GM19239 (cell line): ENCODE results near the gene POLA1.
"Not testable (repeated sequence)": the region's sequence is repeated elsewhere in the genome, so short reads cannot be mapped to it uniquely, and the experiment has no call there.

Experiments
- DNase-seq: peaks from one replicate; pipeline ENCODE4 v3.0.0; 2011; ENCODE audit warnings: low spot score; ENCODE audit not compliant: insufficient read length
- FAIRE-seq: peaks from 2 replicates; lab custom pipeline; 2011; peaks lifted over from hg19 to GRCh38; lab: Jason Lieb, UNC

The POLA1 gene

GRCh38 chrX:24863779-24864178, 170.1 kb downstream of the POLA1 start:
- not testable (repeated sequence) for DNase-seq, FAIRE-seq

DNA sequence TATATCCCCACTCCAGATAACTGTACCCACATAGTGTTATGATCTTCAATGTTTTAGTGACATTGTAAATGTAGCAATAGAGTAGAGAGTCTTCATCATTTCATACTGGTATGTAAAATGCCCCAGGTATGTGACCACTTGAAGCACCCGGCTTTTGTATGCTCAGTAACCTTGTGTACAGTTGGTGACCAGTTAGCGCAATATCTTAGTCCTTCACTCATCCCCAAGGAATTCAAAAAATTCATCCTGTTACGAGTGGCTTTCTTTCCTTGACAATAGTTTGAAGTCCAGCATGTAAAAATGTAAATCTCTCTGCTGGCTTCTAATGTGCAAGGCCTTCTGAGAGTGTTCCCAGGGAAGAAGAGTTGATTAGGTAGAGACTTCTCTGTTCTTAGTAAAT, 176.4 kb downstream of the POLA1 start:
- no peak for DNase-seq

GRCh38 chrX:24874604-24875247, 181.0 kb downstream of the POLA1 start:
- no peak for FAIRE-seq
- no peak for DNase-seq

More for the DNA sequence above, 176.4 kb downstream of the POLA1 start:
- FAIRE-seq = no peak

DNA sequence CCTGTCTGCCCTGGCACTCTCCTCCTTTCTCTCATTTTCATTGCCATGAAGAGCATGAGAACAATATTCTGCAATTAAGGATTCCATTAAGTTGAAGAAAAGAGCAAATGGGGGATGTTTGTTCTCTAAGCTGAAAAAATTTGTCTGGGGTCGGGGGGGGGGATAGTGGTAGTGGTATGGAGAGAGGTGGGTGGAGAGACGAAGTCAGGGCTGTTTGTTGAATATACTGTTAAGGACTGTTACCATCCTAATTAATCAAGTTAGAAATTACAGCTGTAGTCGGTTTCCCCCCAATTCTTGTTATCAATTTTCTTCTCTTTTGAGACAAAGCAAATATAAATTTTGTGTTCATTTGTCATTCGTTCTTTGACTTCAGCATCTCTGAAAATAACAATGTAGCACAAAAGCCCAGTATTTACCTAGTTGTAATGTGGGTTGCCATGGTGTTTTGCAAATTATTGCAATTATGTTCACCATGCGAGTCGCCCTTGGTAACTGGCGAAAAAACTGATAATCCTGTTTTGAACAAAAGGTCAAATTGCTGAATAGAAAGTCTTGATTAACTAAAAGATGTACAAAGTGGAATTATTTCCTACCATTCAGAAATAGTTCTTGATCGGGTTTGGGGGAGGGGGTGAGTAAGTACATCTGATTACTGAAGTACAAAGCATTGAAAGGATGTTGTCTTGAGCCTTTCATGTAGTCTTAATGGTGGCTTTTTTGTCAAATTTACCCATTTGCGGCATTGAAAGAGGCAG, 183.0 kb downstream of the POLA1 start:
- DNase-seq (no peak), FAIRE-seq (no peak)

GRCh38 chrX:24877288-24877664, 183.6 kb downstream of the POLA1 start:
- DNase-seq (no peak), FAIRE-seq (no peak)

DNA sequence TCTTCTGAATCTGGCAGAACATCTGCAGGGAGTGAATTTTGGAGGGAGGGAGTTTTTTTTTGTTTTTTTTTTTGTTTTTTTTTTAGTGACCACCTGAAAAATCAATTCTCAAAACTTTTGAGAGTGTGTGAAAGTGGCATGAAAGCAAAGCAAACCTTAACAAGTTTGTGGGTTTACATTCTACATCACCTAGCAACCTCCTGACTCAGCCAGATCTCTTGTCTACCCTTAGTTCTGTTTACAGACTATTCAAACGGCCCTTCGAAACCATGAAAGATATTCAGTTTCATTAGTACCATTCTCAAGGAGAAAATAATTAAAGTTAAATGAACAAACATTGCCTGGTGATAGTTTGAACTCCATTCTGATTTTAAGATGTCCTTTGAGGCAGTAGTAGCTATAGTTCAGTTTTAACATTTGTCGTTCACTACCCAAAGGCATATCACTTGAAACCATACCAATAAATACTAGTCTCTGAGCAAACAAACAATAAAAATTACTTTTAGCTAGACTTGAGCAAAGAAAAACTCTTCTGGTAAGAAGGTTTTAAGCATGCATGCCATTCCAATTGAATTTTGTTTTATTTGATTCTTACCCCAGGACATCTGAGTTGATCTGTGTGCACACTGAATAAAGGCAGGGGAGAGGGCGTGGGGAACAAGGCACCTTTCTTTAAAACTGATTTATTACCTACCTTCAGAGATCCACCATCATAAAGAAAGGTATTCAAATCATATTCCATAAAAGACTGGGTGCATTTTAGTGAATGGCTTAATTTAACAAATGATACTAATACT, 184.3 kb downstream of the POLA1 start:
- no peak for FAIRE-seq
- no peak for DNase-seq

GRCh38 chrX:24879679-24880078, 186.0 kb downstream of the POLA1 start:
- DNase-seq = no peak
- FAIRE-seq = peak; percentile 47

GRCh38 chrX:24886916-24887315, 193.2 kb downstream of the POLA1 start:
- DNase-seq = no peak
- peak; percentile 31 for FAIRE-seq

- no peak for FAIRE-seq
- no peak for DNase-seq
Measured at GRCh38 chrX:24890677-24891076, 197.0 kb downstream of the POLA1 start.

DNA sequence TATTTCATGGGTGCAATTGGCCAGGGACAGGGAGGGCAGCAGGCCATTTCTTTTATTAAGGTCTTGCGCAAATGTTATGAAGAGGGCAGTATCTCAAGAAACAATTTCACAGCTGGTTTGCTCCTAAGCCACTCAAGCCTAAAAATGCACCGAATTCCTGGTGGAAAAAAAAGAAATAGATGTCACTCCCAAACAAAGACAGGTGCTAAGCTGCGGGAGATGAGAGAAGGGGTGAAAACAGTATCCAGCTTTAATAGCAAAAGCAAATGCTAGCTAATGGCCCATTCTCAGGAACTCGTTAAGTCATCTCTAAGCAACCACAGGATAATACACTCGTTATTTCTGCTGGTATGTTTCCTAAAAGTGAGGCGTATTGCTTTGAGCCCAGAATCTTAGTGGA, 205.7 kb downstream of the POLA1 start:
- FAIRE-seq = no peak
- DNase-seq = no peak

GRCh38 chrX:24900234-24900633, 206.5 kb downstream of the POLA1 start:
- DNase-seq (no peak), FAIRE-seq (no peak)

DNA sequence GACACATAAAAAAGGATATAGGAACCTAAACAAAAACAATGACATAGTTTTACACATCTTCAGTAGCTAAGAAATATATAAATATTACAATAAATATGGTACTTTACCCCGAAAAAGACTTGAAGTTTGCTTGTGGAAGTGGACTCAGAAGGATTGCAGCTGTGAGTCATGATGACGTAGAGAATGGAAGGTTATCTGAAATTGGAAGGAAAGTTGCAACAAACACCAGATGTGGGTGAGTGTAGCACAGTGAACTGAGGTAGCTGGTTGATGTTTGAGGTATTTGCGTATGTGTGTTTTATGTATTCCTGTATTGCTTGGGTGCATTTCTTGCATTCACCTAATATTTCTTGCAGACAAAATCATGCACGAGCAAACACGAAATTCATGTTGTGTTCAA, 209.1 kb downstream of the POLA1 start:
- DNase-seq = no peak
- FAIRE-seq = no peak

- DNase-seq (no peak), FAIRE-seq (no peak)
Measured at GRCh38 chrX:24918715-24919114, 225.0 kb downstream of the POLA1 start.

GRCh38 chrX:24920769-24921168, 227.1 kb downstream of the POLA1 start:
- FAIRE-seq (peak; percentile 40), DNase-seq (no peak)

DNA sequence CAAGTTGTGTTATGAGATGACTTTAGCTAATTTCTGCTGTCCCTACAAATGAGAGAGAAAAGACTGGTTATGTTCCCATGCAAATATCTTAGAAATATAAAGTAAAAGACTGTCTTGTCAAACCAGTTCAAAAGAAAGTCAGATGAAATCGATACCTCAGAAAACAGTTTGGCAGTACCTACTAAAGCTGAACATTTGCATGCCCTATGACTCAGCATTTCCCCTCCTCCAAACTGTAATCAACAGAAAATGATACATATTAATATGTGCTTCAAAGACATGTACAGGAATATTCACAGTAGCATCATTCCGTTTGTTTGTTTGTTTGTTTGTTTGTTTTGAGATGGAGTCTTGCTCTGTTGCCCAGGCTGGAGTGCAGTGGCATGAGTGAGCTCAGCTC, 231.7 kb downstream of the POLA1 start:
- FAIRE-seq (no peak), DNase-seq (no peak)

GRCh38 chrX:24927372-24927771, 233.7 kb downstream of the POLA1 start:
- DNase-seq (no peak), FAIRE-seq (no peak)

GRCh38 chrX:24928114-24928513, 234.4 kb downstream of the POLA1 start:
- no peak for DNase-seq
- no peak for FAIRE-seq

GRCh38 chrX:24934279-24934678, 240.6 kb downstream of the POLA1 start:
- peak; percentile 4 for FAIRE-seq
- no peak for DNase-seq

DNA sequence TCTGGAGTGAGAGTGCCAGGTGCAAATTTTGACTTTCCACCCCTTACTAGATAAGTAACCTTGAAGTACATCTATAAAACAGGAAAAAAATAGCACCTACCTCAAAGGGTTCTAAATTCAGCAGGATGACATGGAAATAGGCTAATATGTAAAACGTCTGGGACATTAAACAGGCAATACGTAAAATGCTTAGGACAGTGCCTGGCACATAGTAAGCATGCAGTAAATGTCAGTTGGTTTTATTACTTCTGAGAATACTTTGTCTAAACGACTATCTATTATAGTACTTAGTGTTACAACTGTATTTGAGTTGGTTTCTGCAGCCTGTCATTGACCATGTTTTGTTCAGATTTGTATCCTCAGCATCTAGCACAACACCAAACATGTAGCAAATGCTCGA, 251.3 kb downstream of the POLA1 start:
- FAIRE-seq = no peak
- no peak for DNase-seq

DNA sequence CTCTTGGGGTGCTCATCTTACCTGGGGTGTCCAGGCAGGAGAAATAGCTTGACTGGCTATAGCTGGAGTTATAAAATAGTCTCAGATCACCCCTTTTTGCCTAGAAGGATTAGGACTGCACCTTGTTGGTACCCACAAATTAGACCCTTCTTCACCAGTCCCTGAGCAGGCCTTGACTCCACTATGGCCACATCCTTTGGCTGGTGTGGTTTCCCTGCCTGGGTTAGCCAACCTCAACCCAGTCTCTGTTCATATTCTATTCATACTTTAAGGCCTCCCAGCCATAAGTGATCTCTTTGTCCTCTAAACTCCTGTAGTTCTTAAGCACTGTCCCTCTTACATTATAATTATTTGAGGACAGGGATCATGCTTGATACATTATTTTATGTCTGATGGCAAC, 252.7 kb downstream of the POLA1 start:
- no peak for FAIRE-seq
- no peak for DNase-seq

DNA sequence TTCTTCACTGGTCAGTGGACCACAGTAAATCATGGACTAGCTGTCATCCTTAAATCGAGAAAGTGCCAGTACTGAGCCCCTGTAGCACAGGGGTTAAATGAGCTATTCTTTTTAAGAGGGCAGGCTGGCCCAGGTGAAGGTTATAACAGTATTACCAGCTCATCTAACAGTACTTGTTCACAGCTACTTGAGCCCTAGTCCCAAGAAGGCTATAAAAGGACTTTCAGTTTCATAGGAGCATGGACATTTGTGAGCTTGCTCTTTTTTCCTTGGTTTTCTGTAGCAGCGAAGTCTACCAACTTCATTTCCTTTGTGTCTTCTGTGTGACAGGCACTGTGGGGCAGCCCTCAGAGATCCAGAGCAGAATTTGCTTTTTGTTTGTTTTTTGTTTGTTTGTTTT, 261.0 kb downstream of the POLA1 start:
- FAIRE-seq (no peak), DNase-seq (no peak)
